Panc1 (cell line): ENCODE data around the gene BTG4. TPM values are rescaled to one million over a fixed set of nuclear protein-coding genes. Genes with fewer than 3 reads are reported as not detected.

ENCODE experiments used
- ATAC-seq: fragments of 200-7000 bp; cut with Tn5 transposase; 2 replicates; pipeline ENCODE4 v1.9.1; 2020; ENCODE audit warnings: mild to moderate bottlenecking, moderate library complexity
- BruUV-seq: library from RNA; stranded (reverse); fragments of 400-500 nt; replicated peaks from 2 replicates; lab custom pipeline; 2021; lab: Mats Ljungman, UMichigan
- CTCF ChIA-PET: fragments of 300-600 bp; sonication (Branson Sonifier 250); formaldehyde crosslinking; loops from one replicate; lab custom pipeline; 2022; ENCODE audit warnings: antibody characterized with exemption; lab: Charles Lee
- POLR2A ChIA-PET: fragments of 300-600 bp; sonication (Branson Sonifier 250); formaldehyde crosslinking; loops from one replicate; lab custom pipeline; 2022; ENCODE audit warnings: antibody characterized with exemption; lab: Charles Lee
- DNase-seq: peaks from one replicate; pipeline ENCODE4 v3.0.0-alpha.2; 2010; ENCODE audit warnings: low read depth, low spot score
- H3K27ac ChIP-seq: 2 replicates; pipeline ENCODE4 v1.5.1; 2011; ENCODE audit warnings: mild to moderate bottlenecking, low read length, inconsistent platforms
- H3K27me3 ChIP-seq: fragments of 200-500 bp; sonication (Bioruptor generic); 2 replicates; pipeline ENCODE4 v1.6.0; 2014; ENCODE audit warnings: low read length, inconsistent platforms; ENCODE audit not compliant: control insufficient read depth, insufficient read depth
- H3K36me3 ChIP-seq: fragments of 200-500 bp; sonication (Bioruptor generic); 2 replicates; pipeline ENCODE4 v1.5.1; 2014; ENCODE audit warnings: inconsistent platforms, mild to moderate bottlenecking, low read length, moderate library complexity; ENCODE audit not compliant: control insufficient read depth, insufficient read depth
- H3K4me1 ChIP-seq: 2 replicates; pipeline ENCODE4 v1.5.1; 2011; ENCODE audit warnings: inconsistent platforms, mild to moderate bottlenecking, low read length, moderate library complexity; ENCODE audit not compliant: control insufficient read depth, insufficient read depth
- H3K4me3 ChIP-seq, 2 experiments: 2 replicates each; pipeline ENCODE4 v1.5.1; 2011 to 2012; ENCODE audit warnings: low read depth in 2 of 2, low read length in 2 of 2, mild to moderate bottlenecking in 2 of 2, inconsistent platforms in 1 of 2, moderate library complexity in 1 of 2
- H3K9me3 ChIP-seq: fragments of 200-500 bp; sonication (Bioruptor generic); 2 replicates; pipeline ENCODE4 v1.5.1; 2014; ENCODE audit warnings: low read depth, mild to moderate bottlenecking, inconsistent platforms, low read length, moderate library complexity; ENCODE audit not compliant: control insufficient read depth, insufficient read depth
- POLR2AphosphoS5 ChIP-seq: IDR thresholded peaks from 2 replicates; pipeline ENCODE4 v1.6.1; 2012; ENCODE audit warnings: mild to moderate bottlenecking, low read depth, low read length, moderate library complexity
- SIN3A ChIP-seq: IDR thresholded peaks from 2 replicates; pipeline ENCODE4 v1.6.1; 2012; ENCODE audit warnings: low read depth, mild to moderate bottlenecking, low read length, moderate library complexity, borderline replicate concordance; ENCODE audit not compliant: insufficient read depth
- TCF7L2 ChIP-seq: IDR thresholded peaks from 2 replicates; pipeline ENCODE4 v1.6.1; 2011; ENCODE audit warnings: mild to moderate bottlenecking, low read depth, low read length, inconsistent platforms
- in situ Hi-C: cut with HindIII; loops from 2 replicates; pipeline ENCODE4 v1.10.0; 2016; ENCODE audit warnings: low sequenced_read_pairs, low pct_unique_long_range_greater_than_20kb
- intact Hi-C: fragments of 100-400 bp; cut with micrococcal nuclease; formaldehyde crosslinking; loops from one replicate; pipeline ENCODE4 v1.10.0; 2022; ENCODE audit not compliant: unreplicated experiment
- total RNA-seq: library from RNA; stranded (reverse); gene quantifications from one replicate; pipeline ENCODE4 v1.2.1, GENCODE V29; 2021; ENCODE audit not compliant: unreplicated experiment
- TF ChIP-seq, protein P1 (sequence below): fragments of 450-650 bp; IDR thresholded peaks from 2 replicates; pipeline ENCODE4 v1.5.1; 2017; ENCODE audit warnings: mild to moderate bottlenecking
- TF ChIP-seq, protein P2 (sequence below), 2 experiments: IDR thresholded peaks; 2 replicates each; pipeline ENCODE4 v1.6.1; 2011 to 2012; ENCODE audit warnings: low read depth in 2 of 2, control low read depth in 1 of 2, low read length in 1 of 2, mild to moderate bottlenecking in 1 of 2, moderate library complexity in 1 of 2; ENCODE audit not compliant: insufficient read depth in 1 of 2

The BTG4 gene
- total RNA-seq, 1 experiment from 2014 or later: not detected

DNA sequence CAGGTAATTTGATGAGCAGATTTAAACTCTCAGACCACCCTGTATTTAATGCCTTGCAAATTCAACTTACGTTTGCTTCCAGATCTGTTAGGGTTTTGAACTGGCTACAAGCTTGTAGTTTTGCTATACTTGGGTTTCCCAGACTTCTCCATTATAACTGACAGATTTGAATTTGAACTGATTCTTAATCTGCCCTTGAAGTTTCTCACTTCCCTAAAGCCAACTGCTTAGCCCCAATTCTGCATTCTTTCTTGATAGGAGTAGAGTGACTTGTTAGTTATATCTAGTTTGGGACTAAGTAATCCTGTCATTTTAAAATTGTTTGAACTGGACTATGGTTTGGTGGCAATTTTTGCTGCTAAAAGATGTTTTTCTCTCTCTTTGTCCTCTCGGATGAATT, 38.1 kb upstream of the BTG4 start:
- DNase-seq: no peak
- H3K4me3 ChIP-seq: no peak overlapping the region
- no peak for ATAC-seq
- intact Hi-C loops: no loop called here
- no peaks in the 10 kb centered on the region for H3K27me3 ChIP-seq
- in situ Hi-C loops: no loop called here
- ChIA-PET CTCF (no interaction called here), POLR2A (no interaction called here)
- BruUV-seq: no TSS peak
- no peaks in the 10 kb centered on the region for H3K9me3 ChIP-seq
- H3K27ac ChIP-seq: no peak overlapping the region
- TF ChIP-seq, protein P1, sequence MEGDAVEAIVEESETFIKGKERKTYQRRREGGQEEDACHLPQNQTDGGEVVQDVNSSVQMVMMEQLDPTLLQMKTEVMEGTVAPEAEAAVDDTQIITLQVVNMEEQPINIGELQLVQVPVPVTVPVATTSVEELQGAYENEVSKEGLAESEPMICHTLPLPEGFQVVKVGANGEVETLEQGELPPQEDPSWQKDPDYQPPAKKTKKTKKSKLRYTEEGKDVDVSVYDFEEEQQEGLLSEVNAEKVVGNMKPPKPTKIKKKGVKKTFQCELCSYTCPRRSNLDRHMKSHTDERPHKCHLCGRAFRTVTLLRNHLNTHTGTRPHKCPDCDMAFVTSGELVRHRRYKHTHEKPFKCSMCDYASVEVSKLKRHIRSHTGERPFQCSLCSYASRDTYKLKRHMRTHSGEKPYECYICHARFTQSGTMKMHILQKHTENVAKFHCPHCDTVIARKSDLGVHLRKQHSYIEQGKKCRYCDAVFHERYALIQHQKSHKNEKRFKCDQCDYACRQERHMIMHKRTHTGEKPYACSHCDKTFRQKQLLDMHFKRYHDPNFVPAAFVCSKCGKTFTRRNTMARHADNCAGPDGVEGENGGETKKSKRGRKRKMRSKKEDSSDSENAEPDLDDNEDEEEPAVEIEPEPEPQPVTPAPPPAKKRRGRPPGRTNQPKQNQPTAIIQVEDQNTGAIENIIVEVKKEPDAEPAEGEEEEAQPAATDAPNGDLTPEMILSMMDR: no peak
- TF ChIP-seq TCF7L2 (no peak), POLR2AphosphoS5 (no peak)
- TF ChIP-seq, protein P2, sequence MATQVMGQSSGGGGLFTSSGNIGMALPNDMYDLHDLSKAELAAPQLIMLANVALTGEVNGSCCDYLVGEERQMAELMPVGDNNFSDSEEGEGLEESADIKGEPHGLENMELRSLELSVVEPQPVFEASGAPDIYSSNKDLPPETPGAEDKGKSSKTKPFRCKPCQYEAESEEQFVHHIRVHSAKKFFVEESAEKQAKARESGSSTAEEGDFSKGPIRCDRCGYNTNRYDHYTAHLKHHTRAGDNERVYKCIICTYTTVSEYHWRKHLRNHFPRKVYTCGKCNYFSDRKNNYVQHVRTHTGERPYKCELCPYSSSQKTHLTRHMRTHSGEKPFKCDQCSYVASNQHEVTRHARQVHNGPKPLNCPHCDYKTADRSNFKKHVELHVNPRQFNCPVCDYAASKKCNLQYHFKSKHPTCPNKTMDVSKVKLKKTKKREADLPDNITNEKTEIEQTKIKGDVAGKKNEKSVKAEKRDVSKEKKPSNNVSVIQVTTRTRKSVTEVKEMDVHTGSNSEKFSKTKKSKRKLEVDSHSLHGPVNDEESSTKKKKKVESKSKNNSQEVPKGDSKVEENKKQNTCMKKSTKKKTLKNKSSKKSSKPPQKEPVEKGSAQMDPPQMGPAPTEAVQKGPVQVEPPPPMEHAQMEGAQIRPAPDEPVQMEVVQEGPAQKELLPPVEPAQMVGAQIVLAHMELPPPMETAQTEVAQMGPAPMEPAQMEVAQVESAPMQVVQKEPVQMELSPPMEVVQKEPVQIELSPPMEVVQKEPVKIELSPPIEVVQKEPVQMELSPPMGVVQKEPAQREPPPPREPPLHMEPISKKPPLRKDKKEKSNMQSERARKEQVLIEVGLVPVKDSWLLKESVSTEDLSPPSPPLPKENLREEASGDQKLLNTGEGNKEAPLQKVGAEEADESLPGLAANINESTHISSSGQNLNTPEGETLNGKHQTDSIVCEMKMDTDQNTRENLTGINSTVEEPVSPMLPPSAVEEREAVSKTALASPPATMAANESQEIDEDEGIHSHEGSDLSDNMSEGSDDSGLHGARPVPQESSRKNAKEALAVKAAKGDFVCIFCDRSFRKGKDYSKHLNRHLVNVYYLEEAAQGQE (IDR thresholded peaks at IDR 0.05; ENCODE audit: insufficient read depth in 1 of 2, low read depth in 2 of 2, low read length in 1 of 2): no peak
- no peaks in the 10 kb centered on the region for H3K36me3 ChIP-seq
- H3K4me1 ChIP-seq: no peaks in the 10 kb centered on the region

DNA sequence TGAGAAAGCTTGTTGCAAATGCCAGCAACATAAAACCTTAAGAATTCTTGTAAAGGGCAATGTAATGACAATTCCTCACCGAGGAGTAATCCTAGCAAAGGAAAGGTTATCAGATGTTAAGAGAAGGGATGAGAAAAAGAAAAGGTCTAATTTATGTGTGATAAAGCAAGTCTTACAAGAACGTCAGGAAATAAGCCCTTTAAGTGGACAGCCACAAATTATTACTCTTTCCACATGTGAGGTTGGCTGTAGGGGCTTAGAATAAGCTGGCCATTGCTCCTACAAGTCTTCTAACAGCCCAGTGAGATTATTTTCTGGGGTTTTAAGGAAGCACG, 37.6 kb upstream of the BTG4 start:
- in situ Hi-C loops: no loop called here
- no TSS peak for BruUV-seq
- H3K4me1 ChIP-seq: no peaks in the 10 kb centered on the region
- no peaks in the 10 kb centered on the region for H3K27me3 ChIP-seq
- no peak overlapping the region for H3K4me3 ChIP-seq
- DNase-seq: no peak
- no peak overlapping the region for H3K27ac ChIP-seq
- no peaks in the 10 kb centered on the region for H3K9me3 ChIP-seq
- TF ChIP-seq, protein P1: no peak
- TF ChIP-seq SIN3A (no peak), TCF7L2 (no peak), POLR2AphosphoS5 (no peak)
- TF ChIP-seq, protein P2 (IDR thresholded peaks at IDR 0.05; ENCODE audit: insufficient read depth in 1 of 2, low read depth in 2 of 2, low read length in 1 of 2): no peak
- intact Hi-C loops: no loop called here
- ChIA-PET CTCF (no interaction called here), POLR2A (no interaction called here)
- no peak for ATAC-seq
- H3K36me3 ChIP-seq: no peaks in the 10 kb centered on the region
